Osteocyte (in vitro differentiated cells): ENCODE data around the gene KCNK10. TPM values are rescaled to one million over a fixed set of nuclear protein-coding genes. Genes with fewer than 3 reads are reported as not detected.

Experiments
- DNase-seq: peaks from one replicate; pipeline ENCODE4 v3.0.0; 2021; ENCODE audit warnings: mixed read lengths; ENCODE audit not compliant: unreplicated experiment; ENCODE audit errors: extremely low spot score
- H3K27ac Mint-ChIP-seq: one replicate; pipeline ENCODE4 v1.8.0; 2021; ENCODE audit warnings: mild to moderate bottlenecking, mixed read lengths; ENCODE audit not compliant: unreplicated experiment
- H3K27me3 Mint-ChIP-seq: one replicate; pipeline ENCODE4 v1.8.0; 2021; ENCODE audit warnings: mixed read lengths; ENCODE audit not compliant: unreplicated experiment
- H3K36me3 Mint-ChIP-seq: one replicate; pipeline ENCODE4 v1.8.0; 2021; ENCODE audit warnings: mixed read lengths; ENCODE audit not compliant: unreplicated experiment
- H3K4me1 Mint-ChIP-seq: one replicate; pipeline ENCODE4 v1.8.0; 2021; ENCODE audit warnings: mixed read lengths; ENCODE audit not compliant: unreplicated experiment
- H3K4me3 Mint-ChIP-seq: one replicate; pipeline ENCODE4 v1.8.0; 2021; ENCODE audit warnings: mild to moderate bottlenecking, moderate library complexity, mixed read lengths; ENCODE audit not compliant: unreplicated experiment
- H3K9me3 Mint-ChIP-seq: one replicate; pipeline ENCODE4 v1.8.0; 2021; ENCODE audit warnings: mixed read lengths; ENCODE audit not compliant: unreplicated experiment
- total RNA-seq: library from RNA; stranded (reverse); gene quantifications from 2 replicates; pipeline ENCODE4 v1.2.1, GENCODE V29; 2021
- TF ChIP-seq, protein P1 (sequence below): fragments of 200-600 bp; sonication (generic); IDR thresholded peaks from 2 replicates; pipeline ENCODE4 v1.5.0; 2021; ENCODE audit warnings: antibody characterized with exemption, mild to moderate bottlenecking, moderate library complexity

The KCNK10 gene
- total RNA-seq, 1 donor from 2014 or later: not detected

DNA sequence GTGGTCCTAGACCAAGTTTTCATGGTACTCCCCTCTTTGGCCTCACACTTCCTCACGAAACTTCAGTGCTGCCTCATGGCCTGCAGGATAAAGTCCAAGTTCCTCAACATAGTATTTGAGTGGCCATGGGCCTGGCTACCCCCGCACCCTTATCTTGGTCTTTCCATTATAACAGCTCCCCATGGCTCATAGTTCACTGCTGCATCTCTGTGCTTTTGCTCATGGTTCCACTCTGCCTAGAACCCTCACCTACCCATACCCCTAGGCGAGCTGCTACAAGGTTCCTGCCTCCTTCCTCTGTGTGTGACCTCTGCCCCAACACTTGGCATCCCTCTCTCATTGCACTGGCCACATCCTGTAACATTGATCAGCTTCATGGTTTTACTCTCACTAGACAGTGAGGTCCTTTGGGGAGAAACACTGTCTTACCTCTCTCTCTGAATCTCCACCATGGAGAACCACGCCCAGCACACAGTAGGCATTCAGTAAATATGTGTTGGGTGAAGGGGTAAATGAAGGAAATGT lies 159.3 kb downstream of the KCNK10 start:
- Mint-ChIP-seq H3K9me3 (peaks cover 2% of the 10 kb centered on the region), H3K36me3 (no peaks in the 10 kb centered on the region), H3K27ac (no peak overlapping the region), H3K4me1 (no peaks in the 10 kb centered on the region), H3K4me3 (no peak overlapping the region), H3K27me3 (no peaks in the 10 kb centered on the region)
- TF ChIP-seq, protein P1, sequence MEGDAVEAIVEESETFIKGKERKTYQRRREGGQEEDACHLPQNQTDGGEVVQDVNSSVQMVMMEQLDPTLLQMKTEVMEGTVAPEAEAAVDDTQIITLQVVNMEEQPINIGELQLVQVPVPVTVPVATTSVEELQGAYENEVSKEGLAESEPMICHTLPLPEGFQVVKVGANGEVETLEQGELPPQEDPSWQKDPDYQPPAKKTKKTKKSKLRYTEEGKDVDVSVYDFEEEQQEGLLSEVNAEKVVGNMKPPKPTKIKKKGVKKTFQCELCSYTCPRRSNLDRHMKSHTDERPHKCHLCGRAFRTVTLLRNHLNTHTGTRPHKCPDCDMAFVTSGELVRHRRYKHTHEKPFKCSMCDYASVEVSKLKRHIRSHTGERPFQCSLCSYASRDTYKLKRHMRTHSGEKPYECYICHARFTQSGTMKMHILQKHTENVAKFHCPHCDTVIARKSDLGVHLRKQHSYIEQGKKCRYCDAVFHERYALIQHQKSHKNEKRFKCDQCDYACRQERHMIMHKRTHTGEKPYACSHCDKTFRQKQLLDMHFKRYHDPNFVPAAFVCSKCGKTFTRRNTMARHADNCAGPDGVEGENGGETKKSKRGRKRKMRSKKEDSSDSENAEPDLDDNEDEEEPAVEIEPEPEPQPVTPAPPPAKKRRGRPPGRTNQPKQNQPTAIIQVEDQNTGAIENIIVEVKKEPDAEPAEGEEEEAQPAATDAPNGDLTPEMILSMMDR: no peak
- peak; percentile 51 for DNase-seq

DNA sequence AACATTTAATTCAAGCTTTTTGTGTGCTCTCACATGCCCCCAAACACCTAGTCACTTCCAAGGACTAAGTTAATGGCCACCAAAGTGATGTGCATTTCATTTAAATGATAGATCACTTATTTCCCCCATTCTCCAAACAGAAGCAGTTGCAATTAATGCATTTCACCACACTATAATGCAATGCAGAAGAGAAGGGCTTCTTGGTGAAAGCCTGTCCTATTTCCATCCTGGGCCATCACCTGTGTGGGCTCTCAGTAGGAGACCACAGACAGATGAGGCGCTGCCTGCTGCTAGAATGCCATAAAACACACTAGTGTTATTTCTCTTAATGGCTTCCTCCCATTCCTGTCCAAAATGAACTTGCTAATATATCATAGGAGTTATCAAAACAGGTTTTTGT lies 166.9 kb downstream of the KCNK10 start:
- Mint-ChIP-seq H3K27ac (no peak overlapping the region), H3K9me3 (no peaks in the 10 kb centered on the region), H3K27me3 (no peaks in the 10 kb centered on the region), H3K36me3 (no peaks in the 10 kb centered on the region), H3K4me3 (no peak overlapping the region), H3K4me1 (no peaks in the 10 kb centered on the region)
- TF ChIP-seq, protein P1: no peak
- DNase-seq: no peak

DNA sequence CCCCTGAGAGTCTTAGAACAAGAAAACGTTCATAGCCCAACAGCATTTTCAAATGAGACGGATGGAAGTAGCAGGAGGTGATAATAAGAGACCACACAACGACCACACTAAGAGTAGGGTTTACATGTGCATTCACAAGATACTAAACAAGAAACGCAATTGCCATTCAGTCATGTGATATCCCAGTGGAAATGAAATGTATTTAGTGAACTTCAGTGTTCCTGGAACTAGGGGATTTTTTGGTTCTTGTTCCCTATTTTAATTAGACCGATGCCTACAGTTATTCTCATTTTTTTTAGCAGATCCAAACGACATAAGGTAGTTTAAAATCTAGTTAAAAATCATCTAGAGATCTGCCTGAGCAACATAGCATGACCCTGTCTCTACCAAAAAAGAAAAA lies 168.1 kb downstream of the KCNK10 start:
- H3K4me1 Mint-ChIP-seq: no peaks in the 10 kb centered on the region
- H3K27me3 Mint-ChIP-seq: no peaks in the 10 kb centered on the region
- TF ChIP-seq, protein P1: no peak
- no peak overlapping the region for H3K4me3 Mint-ChIP-seq
- H3K27ac Mint-ChIP-seq: no peak overlapping the region
- no peaks in the 10 kb centered on the region for H3K36me3 Mint-ChIP-seq
- no peaks in the 10 kb centered on the region for H3K9me3 Mint-ChIP-seq
- DNase-seq: no peak

DNA sequence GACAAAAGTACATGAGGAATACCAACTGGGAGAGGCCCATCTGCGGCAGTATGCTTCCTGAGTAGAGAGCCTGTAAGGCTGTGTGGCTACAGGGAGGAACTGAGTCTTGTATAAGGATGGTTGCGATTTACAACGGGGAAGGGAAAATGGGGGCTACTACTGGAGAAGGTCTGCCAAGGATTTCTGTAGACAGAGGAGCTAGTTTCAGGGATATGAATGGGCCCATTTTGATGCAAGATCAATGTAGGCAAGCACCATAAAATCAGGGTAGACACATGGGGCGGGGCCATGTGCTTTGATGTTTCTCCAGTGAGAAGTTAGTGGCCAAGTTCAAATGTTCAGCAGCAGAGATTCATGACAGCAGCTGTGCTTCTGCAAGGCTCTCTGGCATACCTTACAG lies 168.7 kb downstream of the KCNK10 start:
- no peak for DNase-seq

DNA sequence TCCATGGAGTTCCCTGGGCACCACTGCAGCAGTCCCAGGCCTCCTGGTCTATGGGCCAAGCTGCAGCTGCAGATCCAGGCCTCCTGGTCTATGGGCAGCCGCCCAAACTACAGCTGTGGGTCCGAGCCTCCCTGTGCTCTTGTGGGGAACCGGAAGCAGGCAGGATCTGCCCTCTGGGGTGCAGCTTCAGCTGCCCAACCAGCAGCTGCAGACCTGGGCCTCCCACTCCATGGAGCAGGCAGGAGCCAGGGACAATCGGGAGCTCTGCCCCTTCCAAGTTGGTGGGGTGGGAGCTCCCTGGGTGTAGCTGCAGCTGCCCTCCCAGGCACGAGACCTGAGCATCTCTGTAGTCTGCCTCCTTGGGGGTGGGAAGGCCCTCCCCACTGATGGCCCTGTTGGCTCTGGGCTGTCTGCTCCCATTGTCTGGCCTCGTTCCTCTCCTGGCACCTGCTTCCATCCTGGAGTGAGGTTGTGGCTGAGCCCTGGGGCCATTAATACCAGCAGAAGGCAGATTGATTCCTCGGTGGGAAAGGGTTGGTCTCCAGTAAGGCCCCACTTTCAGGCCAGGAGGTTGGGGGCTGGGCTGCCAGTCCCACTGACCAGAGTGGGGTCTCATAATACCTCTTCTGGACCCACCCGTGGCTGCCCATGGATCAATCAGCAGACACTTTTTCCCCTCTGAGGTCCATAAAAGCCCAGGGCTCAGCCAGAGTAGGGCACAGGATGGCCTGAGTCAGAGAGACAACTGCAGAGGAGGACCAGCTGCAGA lies 176.0 kb downstream of the KCNK10 start:
- H3K4me1 Mint-ChIP-seq: no peaks in the 10 kb centered on the region
- H3K9me3 Mint-ChIP-seq: no peaks in the 10 kb centered on the region
- no peak overlapping the region for H3K4me3 Mint-ChIP-seq
- TF ChIP-seq, protein P1: no peak
- H3K27ac Mint-ChIP-seq: no peak overlapping the region
- no peaks in the 10 kb centered on the region for H3K27me3 Mint-ChIP-seq
- DNase-seq: no peak
- no peaks in the 10 kb centered on the region for H3K36me3 Mint-ChIP-seq

More for the DNA sequence above, 168.7 kb downstream of the KCNK10 start:
- no peaks in the 10 kb centered on the region for H3K4me1 Mint-ChIP-seq
- no peak overlapping the region for H3K4me3 Mint-ChIP-seq
- H3K27ac Mint-ChIP-seq: no peak overlapping the region
- TF ChIP-seq, protein P1: no peak
- H3K36me3 Mint-ChIP-seq: no peaks in the 10 kb centered on the region
- no peaks in the 10 kb centered on the region for H3K9me3 Mint-ChIP-seq
- no peaks in the 10 kb centered on the region for H3K27me3 Mint-ChIP-seq
